Colonic mucosa (tissue), 4 donors: ENCODE measurements around the gene AKR1B1. TPM values are rescaled to one million over a fixed set of nuclear protein-coding genes. Genes with fewer than 3 reads are reported as not detected.

Experiments used
- DNase-seq: peaks from one replicate; pipeline ENCODE4 v3.0.0-alpha.2; 2020
- H3K27ac ChIP-seq: fragments of 200-600 bp; one replicate; pipeline ENCODE4 v1.8.0; 2021
- H3K27me3 ChIP-seq: fragments of 200-600 bp; one replicate; pipeline ENCODE4 v1.8.0; 2021
- H3K36me3 ChIP-seq: fragments of 200-600 bp; one replicate; pipeline ENCODE4 v1.8.0; 2021
- H3K4me1 ChIP-seq: fragments of 200-600 bp; one replicate; pipeline ENCODE4 v1.8.0; 2021; ENCODE audit warnings: mild to moderate bottlenecking
- H3K4me3 ChIP-seq: fragments of 200-600 bp; one replicate; pipeline ENCODE4 v1.8.0; 2021
- H3K9ac ChIP-seq, 2 donors: one replicate each; pipeline ENCODE4 v1.7.0; 2013; ENCODE audit warnings: control low read depth in 2 of 2, low read depth in 2 of 2, low read length in 2 of 2
- H3K9me3 ChIP-seq: fragments of 200-600 bp; one replicate; pipeline ENCODE4 v1.8.0; 2021
- intact Hi-C: fragments of 100-400 bp; cut with DNase I; formaldehyde crosslinking; loops from one replicate; pipeline ENCODE4 v1.14.1; 2022
- total RNA-seq, 2 donors: library from RNA; stranded (reverse); fragmentation: NEBNext Ultra II Directional in 1 of 2; extraction: Animal tissue kit (Norgen Biotek cat#: 25700) in 1 of 2; gene quantifications; one replicate each; pipeline ENCODE4 v1.2.1, GENCODE V29; 2021
- TF ChIP-seq, protein P1 (sequence below): fragments of 200-600 bp; IDR thresholded peaks from one replicate; pipeline ENCODE4 v1.8.0; 2022; ENCODE audit warnings: antibody characterized with exemption, mild to moderate bottlenecking
- donor health status: healthy.
- donor health status: DM: no; HTN: no; CAD: no.
- donor health status: DM: no; HTN: no; CAD: no.

The AKR1B1 gene
- total RNA-seq, 2 donors from 2014 or later, result 24.9 to 26.9 TPM

DNA sequence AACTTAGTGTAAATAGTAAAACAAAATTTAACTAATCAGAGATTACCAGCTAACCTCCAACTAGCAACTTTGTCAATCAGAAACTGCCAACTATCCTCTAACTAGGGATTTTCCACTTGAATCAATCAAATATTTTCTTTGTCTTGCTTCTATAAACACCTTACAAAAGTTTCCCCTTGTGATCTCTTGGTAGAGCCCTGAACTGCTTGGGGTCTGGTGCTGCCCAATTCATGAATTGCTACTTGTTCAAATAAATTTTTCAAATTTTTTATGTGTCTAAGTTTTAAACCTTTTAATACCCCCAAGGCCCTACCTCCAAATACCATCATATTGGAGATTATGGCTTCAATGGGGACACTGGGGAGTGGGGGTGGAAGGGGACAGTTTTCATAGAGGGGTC lies 24.0 kb upstream of the AKR1B1 start:
- TF ChIP-seq, protein P1, sequence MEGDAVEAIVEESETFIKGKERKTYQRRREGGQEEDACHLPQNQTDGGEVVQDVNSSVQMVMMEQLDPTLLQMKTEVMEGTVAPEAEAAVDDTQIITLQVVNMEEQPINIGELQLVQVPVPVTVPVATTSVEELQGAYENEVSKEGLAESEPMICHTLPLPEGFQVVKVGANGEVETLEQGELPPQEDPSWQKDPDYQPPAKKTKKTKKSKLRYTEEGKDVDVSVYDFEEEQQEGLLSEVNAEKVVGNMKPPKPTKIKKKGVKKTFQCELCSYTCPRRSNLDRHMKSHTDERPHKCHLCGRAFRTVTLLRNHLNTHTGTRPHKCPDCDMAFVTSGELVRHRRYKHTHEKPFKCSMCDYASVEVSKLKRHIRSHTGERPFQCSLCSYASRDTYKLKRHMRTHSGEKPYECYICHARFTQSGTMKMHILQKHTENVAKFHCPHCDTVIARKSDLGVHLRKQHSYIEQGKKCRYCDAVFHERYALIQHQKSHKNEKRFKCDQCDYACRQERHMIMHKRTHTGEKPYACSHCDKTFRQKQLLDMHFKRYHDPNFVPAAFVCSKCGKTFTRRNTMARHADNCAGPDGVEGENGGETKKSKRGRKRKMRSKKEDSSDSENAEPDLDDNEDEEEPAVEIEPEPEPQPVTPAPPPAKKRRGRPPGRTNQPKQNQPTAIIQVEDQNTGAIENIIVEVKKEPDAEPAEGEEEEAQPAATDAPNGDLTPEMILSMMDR, result no peak
- H3K27me3 ChIP-seq, result no peaks in the 10 kb centered on the region
- H3K4me3 ChIP-seq, result no peak overlapping the region
- no peaks in the 10 kb centered on the region for H3K9me3 ChIP-seq
- intact Hi-C loops, result no loop called here
- H3K27ac ChIP-seq, result no peak overlapping the region
- no peaks in the 10 kb centered on the region for H3K36me3 ChIP-seq
- DNase-seq, result no peak
- H3K4me1 ChIP-seq, result no peaks in the 10 kb centered on the region
- no peak overlapping the region for H3K9ac ChIP-seq

GRCh38 chr7:134481167-134481566 lies 22.3 kb upstream of the AKR1B1 start:
- no peak for DNase-seq

GRCh38 chr7:134480730-134481129 lies 21.8 kb upstream of the AKR1B1 start:
- intact Hi-C loops, result no loop called here
- Histone ChIP-seq H3K9ac (no peak overlapping the region), H3K4me1 (no peaks in the 10 kb centered on the region), H3K27ac (no peak overlapping the region), H3K9me3 (no peaks in the 10 kb centered on the region), H3K36me3 (no peaks in the 10 kb centered on the region), H3K27me3 (no peaks in the 10 kb centered on the region), H3K4me3 (no peak overlapping the region)
- TF ChIP-seq, protein P1, result no peak
- no peak for DNase-seq

More at GRCh38 chr7:134481167-134481566, 22.3 kb upstream of the AKR1B1 start:
- Histone ChIP-seq H3K4me1 (no peaks in the 10 kb centered on the region), H3K4me3 (no peak overlapping the region), H3K27ac (no peak overlapping the region), H3K27me3 (no peaks in the 10 kb centered on the region), H3K9me3 (no peaks in the 10 kb centered on the region), H3K36me3 (no peaks in the 10 kb centered on the region), H3K9ac (no peak overlapping the region)
- TF ChIP-seq, protein P1, result no peak
- intact Hi-C loops, result no loop called here

- intact Hi-C loops, result no loop called here
- TF ChIP-seq, protein P1, result no peak
- Histone ChIP-seq H3K9me3 (no peaks in the 10 kb centered on the region), H3K4me1 (no peaks in the 10 kb centered on the region), H3K27me3 (no peaks in the 10 kb centered on the region), H3K27ac (no peak overlapping the region), H3K36me3 (no peaks in the 10 kb centered on the region), H3K9ac (no peak overlapping the region), H3K4me3 (no peak overlapping the region)
- no peak for DNase-seq
These were observed 21.3 kb upstream of the AKR1B1 start for GRCh38 chr7:134480202-134480601.

- Histone ChIP-seq H3K9me3 (no peaks in the 10 kb centered on the region), H3K36me3 (no peaks in the 10 kb centered on the region), H3K27ac (no peak overlapping the region), H3K9ac (no peak overlapping the region), H3K4me3 (no peak overlapping the region), H3K4me1 (no peaks in the 10 kb centered on the region), H3K27me3 (no peaks in the 10 kb centered on the region)
- DNase-seq, result no peak
- TF ChIP-seq, protein P1, result no peak
- intact Hi-C loops, result no loop called here
These were observed 19.8 kb upstream of the AKR1B1 start for GRCh38 chr7:134478707-134479106.

- no peaks in the 10 kb centered on the region for H3K4me1 ChIP-seq
- no peaks in the 10 kb centered on the region for H3K9me3 ChIP-seq
- no peaks in the 10 kb centered on the region for H3K36me3 ChIP-seq
- H3K9ac ChIP-seq, result no peak overlapping the region
- no peak for DNase-seq
- H3K27me3 ChIP-seq, result no peaks in the 10 kb centered on the region
- H3K27ac ChIP-seq, result no peak overlapping the region
- intact Hi-C loops, result no loop called here
- TF ChIP-seq, protein P1, result no peak
- no peak overlapping the region for H3K4me3 ChIP-seq
These were observed 19.1 kb upstream of the AKR1B1 start for GRCh38 chr7:134477954-134478353.
